MCF 10A (cell line): ENCODE measurements around the gene TMEM184B. TPM values are rescaled to one million over a fixed set of nuclear protein-coding genes. Genes with fewer than 3 reads are reported as not detected.
"Not testable (repeated sequence)": the region's sequence is repeated elsewhere in the genome, so short reads cannot be mapped to it uniquely, and the experiment has no call there.

Experiments used
- BruUV-seq: library from RNA; stranded (reverse); fragments of 400-500 nt; replicated peaks from 2 replicates; lab custom pipeline; 2021; lab: Mats Ljungman, UMichigan
- CTCF ChIA-PET: fragments of 300-600 bp; sonication (Branson Sonifier 250); formaldehyde crosslinking; extraction: SDS; loops from one replicate; lab custom pipeline; 2021; ENCODE audit warnings: antibody characterized with exemption, inconsistent platforms; lab: Yijun Ruan, JAX
- POLR2A ChIA-PET: fragments of 300-600, 350-650 bp; sonication (Branson Sonifier 250); formaldehyde crosslinking; extraction: SDS; loops from one replicate; lab custom pipeline; 2020; ENCODE audit warnings: antibody characterized with exemption, inconsistent platforms; lab: Yijun Ruan, JAX
- DNase-seq: peaks from one replicate; pipeline ENCODE4 v3.0.0-alpha.2; 2018; ENCODE audit not compliant: unreplicated experiment
- H3K27ac Mint-ChIP-seq: one replicate; pipeline ENCODE4 v1.8.0; 2022; ENCODE audit warnings: mild to moderate bottlenecking, low read depth, mixed read lengths; ENCODE audit not compliant: unreplicated experiment
- H3K27me3 Mint-ChIP-seq: one replicate; pipeline ENCODE4 v1.8.0; 2022; ENCODE audit warnings: mixed read lengths; ENCODE audit not compliant: insufficient read depth, unreplicated experiment
- H3K36me3 Mint-ChIP-seq: one replicate; pipeline ENCODE4 v1.8.0; 2022; ENCODE audit warnings: mild to moderate bottlenecking, moderate library complexity, mixed read lengths; ENCODE audit not compliant: insufficient read depth, unreplicated experiment
- H3K4me1 Mint-ChIP-seq: one replicate; pipeline ENCODE4 v1.8.0; 2022; ENCODE audit warnings: mixed read lengths; ENCODE audit not compliant: insufficient read depth, unreplicated experiment
- H3K4me3 Mint-ChIP-seq: one replicate; pipeline ENCODE4 v1.8.0; 2022; ENCODE audit warnings: mild to moderate bottlenecking, moderate library complexity, mixed read lengths; ENCODE audit not compliant: unreplicated experiment
- H3K9me3 Mint-ChIP-seq: one replicate; pipeline ENCODE4 v1.8.0; 2022; ENCODE audit warnings: mixed read lengths; ENCODE audit not compliant: unreplicated experiment
- CTCF ChIP-seq: fragments of 200-600 bp; IDR thresholded peaks from one replicate; pipeline ENCODE4 v1.8.0; 2022; ENCODE audit warnings: antibody characterized with exemption, mild to moderate bottlenecking; ENCODE audit not compliant: unreplicated experiment
- intact Hi-C: fragments of 100-400 bp; cut with micrococcal nuclease; formaldehyde crosslinking; loops from 2 replicates; pipeline ENCODE4 v1.14.1; 2022
- total RNA-seq: library from RNA; stranded (reverse); gene quantifications from 2 replicates; pipeline ENCODE4 v1.2.3, GENCODE V29; 2022

The TMEM184B gene
- total RNA-seq, 1 experiment from 2014 or later, result 58.7 TPM

GRCh38 chr22:38177926-38178604 lies 94.7 kb downstream of the TMEM184B start:
- peak overlapping the region; percentile 99 for H3K27ac Mint-ChIP-seq
- H3K36me3 Mint-ChIP-seq, result peaks cover 12% of the 10 kb centered on the region
- peak; percentile 85 for DNase-seq
- ChIA-PET POLR2A (interaction anchor here (0.7 to 8.5 kb wide), 14 partner anchors 26 to 221 kb away, joined by 3 to 134 read pairs (median 4); partner anchors contain the start of gene MAFF), CTCF (interaction anchor here (0.5 to 1.4 kb wide), 7 partner anchors 12 to 126 kb away, joined by 3 to 4 read pairs (median 3); no protein-coding TSS in a partner anchor)
- H3K9me3 Mint-ChIP-seq, result no peaks in the 10 kb centered on the region
- no peak for TF ChIP-seq CTCF
- H3K4me3 Mint-ChIP-seq, result peak overlapping the region; percentile 24
- intact Hi-C loops, result loop anchor here (1.0 kb wide), 1 partner anchor 64 kb away; no protein-coding TSS in a partner anchor
- no peaks in the 10 kb centered on the region for H3K27me3 Mint-ChIP-seq
- peaks cover 43% of the 10 kb centered on the region for H3K4me1 Mint-ChIP-seq
- no TSS peak for BruUV-seq

- BruUV-seq, DNase-seq, H3K9me3 Mint-ChIP-seq, intact Hi-C loops, H3K27me3 Mint-ChIP-seq: not testable (repeated sequence)
- H3K36me3 Mint-ChIP-seq, result peaks cover 12% of the 10 kb centered on the region
- peak overlapping the region; percentile 99 for H3K27ac Mint-ChIP-seq
- peak overlapping the region; percentile 24 for H3K4me3 Mint-ChIP-seq
- ChIA-PET CTCF (interaction anchor here (0.9 to 1.4 kb wide), 2 partner anchors 62 to 125 kb away, joined by 3 read pairs; no protein-coding TSS in a partner anchor), POLR2A (interaction anchor here (0.7 to 8.5 kb wide), 11 partner anchors 26 to 147 kb away, joined by 3 to 134 read pairs (median 4); partner anchors contain the start of gene MAFF)
- peaks cover 48% of the 10 kb centered on the region for H3K4me1 Mint-ChIP-seq
These were observed 95.3 kb downstream of the TMEM184B start for GRCh38 chr22:38177571-38177925.

- POLR2A ChIA-PET, result interaction anchor here (1.2 to 8.5 kb wide), 5 partner anchors 27 to 141 kb away, joined by 3 to 134 read pairs (median 7); partner anchors contain the start of gene MAFF
These were observed 95.8 kb downstream of the TMEM184B start for GRCh38 chr22:38177044-38177443.

GRCh38 chr22:38176170-38176741 lies 96.6 kb downstream of the TMEM184B start:
- H3K27me3 Mint-ChIP-seq, result no peaks in the 10 kb centered on the region
- no peak for TF ChIP-seq CTCF
- POLR2A ChIA-PET, result interaction anchor here (1.2 to 8.5 kb wide), 2 partner anchors 27 to 136 kb away, joined by 5 to 134 read pairs; partner anchors contain the start of gene MAFF
- H3K4me1 Mint-ChIP-seq, result peaks cover 55% of the 10 kb centered on the region
- H3K27ac Mint-ChIP-seq, result peak overlapping the region; percentile 64
- peak; percentile 84 for DNase-seq
- peaks cover 10% of the 10 kb centered on the region for H3K36me3 Mint-ChIP-seq
- H3K9me3 Mint-ChIP-seq, result no peaks in the 10 kb centered on the region
- no peak overlapping the region for H3K4me3 Mint-ChIP-seq
- CTCF ChIA-PET, result interaction anchor here (1.5 to 1.6 kb wide), 2 partner anchors 53 to 124 kb away, joined by 3 to 6 read pairs; no protein-coding TSS in a partner anchor
- no TSS peak for BruUV-seq
- intact Hi-C loops, result no loop called here

More at GRCh38 chr22:38177044-38177443, 95.8 kb downstream of the TMEM184B start:
- peaks cover 14% of the 10 kb centered on the region for H3K36me3 Mint-ChIP-seq
- no peak for DNase-seq
- BruUV-seq, result no TSS peak
- no peak overlapping the region for H3K4me3 Mint-ChIP-seq
- no peaks in the 10 kb centered on the region for H3K9me3 Mint-ChIP-seq
- H3K4me1 Mint-ChIP-seq, result peaks cover 51% of the 10 kb centered on the region
- intact Hi-C loops, result no loop called here
- no peaks in the 10 kb centered on the region for H3K27me3 Mint-ChIP-seq
- peak overlapping the region; percentile 99 for H3K27ac Mint-ChIP-seq
- CTCF ChIA-PET, result interaction anchor here (0.9 kb wide), 1 partner anchor 62 kb away, joined by 3 read pairs; no protein-coding TSS in a partner anchor
- no peak for TF ChIP-seq CTCF
